SU-DHL-6 (cell line): ENCODE measurements around the gene FAM53A.

Source experiments
- H2AFZ ChIP-seq: fragments of 200-600 bp; sonication (generic); 2 replicates; pipeline ENCODE4 v1.6.1; 2014; ENCODE audit warnings: low read depth, mild to moderate bottlenecking, moderate library complexity, mixed read lengths, antibody characterized with exemption, low read length; ENCODE audit not compliant: severe bottlenecking
- H3F3A ChIP-seq: fragments of 200-600 bp; shearing (Covaris generic); 2 replicates; pipeline ENCODE4 v1.6.0; 2016; ENCODE audit warnings: antibody characterized with exemption, mild to moderate bottlenecking; ENCODE audit not compliant: insufficient read depth
- H3K27ac ChIP-seq: fragments of 200-600 bp; sonication (generic); 2 replicates; pipeline ENCODE4 v1.5.1; 2016; ENCODE audit warnings: low read depth, mild to moderate bottlenecking, low read length, moderate library complexity, mixed read lengths
- H3K27me3 ChIP-seq: fragments of 200-600 bp; sonication (generic), shearing (Covaris generic); 2 replicates; pipeline ENCODE4 v1.6.0; 2014; ENCODE audit warnings: mild to moderate bottlenecking, low read length
- H3K36me3 ChIP-seq: fragments of 200-600 bp; sonication (generic); 2 replicates; pipeline ENCODE4 v1.6.1; 2014; ENCODE audit warnings: mild to moderate bottlenecking, low read length, mixed read lengths
- H3K4me2 ChIP-seq: fragments of 300-600, 200-600 bp; shearing (Covaris generic), sonication (generic); 2 replicates; pipeline ENCODE4 v1.6.0; 2014; ENCODE audit warnings: low read length, low read depth, mild to moderate bottlenecking; ENCODE audit not compliant: poor library complexity, severe bottlenecking
- H3K4me3 ChIP-seq: fragments of 200-600 bp; sonication (generic); 2 replicates; pipeline ENCODE4 v1.5.1; 2014; ENCODE audit warnings: antibody characterized with exemption, low read length, mild to moderate bottlenecking, mixed read lengths; ENCODE audit not compliant: insufficient read depth, poor library complexity, severe bottlenecking
- H3K79me2 ChIP-seq: fragments of 200-600 bp; sonication (generic); 2 replicates; pipeline ENCODE4 v1.6.1; 2014; ENCODE audit warnings: mild to moderate bottlenecking, low read length, moderate library complexity; ENCODE audit not compliant: insufficient read depth
- H3K9ac ChIP-seq: fragments of 200-600 bp; sonication (generic); 2 replicates; pipeline ENCODE4 v1.7.0; 2014; ENCODE audit warnings: mild to moderate bottlenecking, low read length
- H3K9me2 ChIP-seq: fragments of 200-600 bp; sonication (generic); replicated peaks from 2 replicates; pipeline ENCODE4 v1.6.1; 2014; ENCODE audit warnings: low read length; ENCODE audit not compliant: insufficient read depth
- H3K9me3 ChIP-seq: fragments of 200-600 bp; sonication (generic); 2 replicates; pipeline ENCODE4 v1.6.1; 2014; ENCODE audit warnings: low read length, mixed read lengths; ENCODE audit not compliant: insufficient read depth
- H4K20me1 ChIP-seq: fragments of 200-600 bp; sonication (generic); 2 replicates; pipeline ENCODE4 v1.6.1; 2014; ENCODE audit warnings: low read depth, mild to moderate bottlenecking, antibody characterized with exemption, low read length, moderate library complexity, mixed read lengths
- CTCF ChIP-seq: fragments of 200-600 bp; sonication (generic); IDR thresholded peaks from one replicate; pipeline ENCODE4 v1.5.1; 2017; ENCODE audit warnings: antibody characterized with exemption, mild to moderate bottlenecking, low read length, moderate library complexity; ENCODE audit not compliant: insufficient read depth, poor library complexity, severe bottlenecking
- EZH2phosphoT487 ChIP-seq: fragments of 200-600 bp; sonication (generic), shearing (Covaris generic); conservative IDR thresholded peaks from 2 replicates; pipeline ENCODE4 v1.6.1; 2018; ENCODE audit warnings: mild to moderate bottlenecking, antibody characterized with exemption, low read length, moderate library complexity, mixed read lengths

The FAM53A gene

GRCh38 chr4:1693131-1693896, 9.2 kb upstream of the FAM53A start:
- H3K36me3 ChIP-seq: peaks cover 42% of the 10 kb centered on the region
- peaks cover 44% of the 10 kb centered on the region for H3F3A ChIP-seq
- no peaks in the 10 kb centered on the region for H3K9me3 ChIP-seq
- TF ChIP-seq CTCF: peak; percentile 92
- TF ChIP-seq EZH2phosphoT487: no peak
- peak overlapping the region; percentile 39; the same call in 1 of the 2 replicates for H3K27ac ChIP-seq
- H4K20me1 ChIP-seq: peaks cover 8% of the 10 kb centered on the region; the same call in 1 of the 2 replicates
- no peaks in the 10 kb centered on the region for H3K79me2 ChIP-seq
- no peaks in the 10 kb centered on the region for H3K9me2 ChIP-seq
- H2AFZ ChIP-seq: no peak overlapping the region
- no peaks in the 10 kb centered on the region for H3K27me3 ChIP-seq
- H3K9ac ChIP-seq: no peak overlapping the region
- no peak overlapping the region for H3K4me2 ChIP-seq
- H3K4me3 ChIP-seq: no peak overlapping the region

- peaks cover 36% of the 10 kb centered on the region for H3K36me3 ChIP-seq
Observed at GRCh38 chr4:1691737-1692373, 7.7 kb upstream of the FAM53A start.

GRCh38 chr4:1690698-1691097, 6.6 kb upstream of the FAM53A start:
- no peaks in the 10 kb centered on the region for H3K27me3 ChIP-seq

More at GRCh38 chr4:1691737-1692373, 7.7 kb upstream of the FAM53A start:
- Histone ChIP-seq H3K9me2 (no peaks in the 10 kb centered on the region), H3K9me3 (no peaks in the 10 kb centered on the region), H4K20me1 (peaks cover 8% of the 10 kb centered on the region; the same call in 1 of the 2 replicates), H2AFZ (no peak overlapping the region), H3K4me2 (no peak overlapping the region), H3K27ac (no peak overlapping the region), H3K4me3 (no peak overlapping the region), H3K79me2 (no peaks in the 10 kb centered on the region), H3K9ac (no peak overlapping the region), H3F3A (peaks cover 49% of the 10 kb centered on the region), H3K27me3 (no peaks in the 10 kb centered on the region)
- no peak for TF ChIP-seq EZH2phosphoT487
- no peak for TF ChIP-seq CTCF

More at GRCh38 chr4:1690698-1691097, 6.6 kb upstream of the FAM53A start:
- H3K79me2 ChIP-seq: no peaks in the 10 kb centered on the region
- H3K4me3 ChIP-seq: no peak overlapping the region
- H2AFZ ChIP-seq: no peak overlapping the region
- no peak overlapping the region for H3K4me2 ChIP-seq
- no peak overlapping the region for H3K27ac ChIP-seq
- H3K36me3 ChIP-seq: peaks cover 30% of the 10 kb centered on the region
- peaks cover 8% of the 10 kb centered on the region; the same call in 1 of the 2 replicates for H4K20me1 ChIP-seq
- TF ChIP-seq EZH2phosphoT487 (no peak), CTCF (no peak)
- H3K9ac ChIP-seq: no peak overlapping the region
- peaks cover 44% of the 10 kb centered on the region for H3F3A ChIP-seq
- H3K9me3 ChIP-seq: no peaks in the 10 kb centered on the region
- H3K9me2 ChIP-seq: no peaks in the 10 kb centered on the region
